SU-DHL-6 (cell line): ENCODE measurements around the gene KITLG.

Experiments used
- H2AFZ ChIP-seq: fragments of 200-600 bp; sonication (generic); 2 replicates; pipeline ENCODE4 v1.6.1; 2014; ENCODE audit warnings: low read depth, mild to moderate bottlenecking, moderate library complexity, mixed read lengths, antibody characterized with exemption, low read length; ENCODE audit not compliant: severe bottlenecking
- H3F3A ChIP-seq: fragments of 200-600 bp; shearing (Covaris generic); 2 replicates; pipeline ENCODE4 v1.6.0; 2016; ENCODE audit warnings: antibody characterized with exemption, mild to moderate bottlenecking; ENCODE audit not compliant: insufficient read depth
- H3K27ac ChIP-seq: fragments of 200-600 bp; sonication (generic); 2 replicates; pipeline ENCODE4 v1.5.1; 2016; ENCODE audit warnings: low read depth, mild to moderate bottlenecking, low read length, moderate library complexity, mixed read lengths
- H3K27me3 ChIP-seq: fragments of 200-600 bp; sonication (generic), shearing (Covaris generic); 2 replicates; pipeline ENCODE4 v1.6.0; 2014; ENCODE audit warnings: mild to moderate bottlenecking, low read length
- H3K36me3 ChIP-seq: fragments of 200-600 bp; sonication (generic); 2 replicates; pipeline ENCODE4 v1.6.1; 2014; ENCODE audit warnings: mild to moderate bottlenecking, low read length, mixed read lengths
- H3K4me2 ChIP-seq: fragments of 300-600, 200-600 bp; shearing (Covaris generic), sonication (generic); 2 replicates; pipeline ENCODE4 v1.6.0; 2014; ENCODE audit warnings: low read length, low read depth, mild to moderate bottlenecking; ENCODE audit not compliant: poor library complexity, severe bottlenecking
- H3K4me3 ChIP-seq: fragments of 200-600 bp; sonication (generic); 2 replicates; pipeline ENCODE4 v1.5.1; 2014; ENCODE audit warnings: antibody characterized with exemption, low read length, mild to moderate bottlenecking, mixed read lengths; ENCODE audit not compliant: insufficient read depth, poor library complexity, severe bottlenecking
- H3K79me2 ChIP-seq: fragments of 200-600 bp; sonication (generic); 2 replicates; pipeline ENCODE4 v1.6.1; 2014; ENCODE audit warnings: mild to moderate bottlenecking, low read length, moderate library complexity; ENCODE audit not compliant: insufficient read depth
- H3K9ac ChIP-seq: fragments of 200-600 bp; sonication (generic); 2 replicates; pipeline ENCODE4 v1.7.0; 2014; ENCODE audit warnings: mild to moderate bottlenecking, low read length
- H3K9me2 ChIP-seq: fragments of 200-600 bp; sonication (generic); replicated peaks from 2 replicates; pipeline ENCODE4 v1.6.1; 2014; ENCODE audit warnings: low read length; ENCODE audit not compliant: insufficient read depth
- H3K9me3 ChIP-seq: fragments of 200-600 bp; sonication (generic); 2 replicates; pipeline ENCODE4 v1.6.1; 2014; ENCODE audit warnings: low read length, mixed read lengths; ENCODE audit not compliant: insufficient read depth
- H4K20me1 ChIP-seq: fragments of 200-600 bp; sonication (generic); 2 replicates; pipeline ENCODE4 v1.6.1; 2014; ENCODE audit warnings: low read depth, mild to moderate bottlenecking, antibody characterized with exemption, low read length, moderate library complexity, mixed read lengths
- CTCF ChIP-seq: fragments of 200-600 bp; sonication (generic); IDR thresholded peaks from one replicate; pipeline ENCODE4 v1.5.1; 2017; ENCODE audit warnings: antibody characterized with exemption, mild to moderate bottlenecking, low read length, moderate library complexity; ENCODE audit not compliant: insufficient read depth, poor library complexity, severe bottlenecking
- EZH2phosphoT487 ChIP-seq: fragments of 200-600 bp; sonication (generic), shearing (Covaris generic); conservative IDR thresholded peaks from 2 replicates; pipeline ENCODE4 v1.6.1; 2018; ENCODE audit warnings: mild to moderate bottlenecking, antibody characterized with exemption, low read length, moderate library complexity, mixed read lengths

The KITLG gene

GRCh38 chr12:88490425-88490824 is 89.8 kb downstream of the KITLG start:
- no peaks in the 10 kb centered on the region for H3K9me3 ChIP-seq
- H3F3A ChIP-seq, result no peaks in the 10 kb centered on the region
- no peaks in the 10 kb centered on the region for H3K27me3 ChIP-seq
- TF ChIP-seq EZH2phosphoT487, result no peak
- TF ChIP-seq CTCF, result no peak
- H3K4me3 ChIP-seq, result no peak overlapping the region
- no peaks in the 10 kb centered on the region for H3K9me2 ChIP-seq
- H3K9ac ChIP-seq, result no peak overlapping the region
- H3K27ac ChIP-seq, result no peak overlapping the region
- no peaks in the 10 kb centered on the region for H3K36me3 ChIP-seq
- no peak overlapping the region for H3K4me2 ChIP-seq
- H4K20me1 ChIP-seq, result no peaks in the 10 kb centered on the region
- no peaks in the 10 kb centered on the region for H3K79me2 ChIP-seq
- H2AFZ ChIP-seq, result no peak overlapping the region

GRCh38 chr12:88472775-88473174 is 107.5 kb downstream of the KITLG start:
- no peak for TF ChIP-seq CTCF
- TF ChIP-seq EZH2phosphoT487, result no peak
- Histone ChIP-seq H3F3A (no peaks in the 10 kb centered on the region), H3K9me2 (no peaks in the 10 kb centered on the region), H2AFZ (no peak overlapping the region), H3K4me2 (no peak overlapping the region), H3K9ac (no peak overlapping the region), H3K79me2 (no peaks in the 10 kb centered on the region), H3K9me3 (no peaks in the 10 kb centered on the region), H3K27ac (no peak overlapping the region), H3K4me3 (no peak overlapping the region), H3K36me3 (no peaks in the 10 kb centered on the region), H3K27me3 (no peaks in the 10 kb centered on the region), H4K20me1 (no peaks in the 10 kb centered on the region)

DNA sequence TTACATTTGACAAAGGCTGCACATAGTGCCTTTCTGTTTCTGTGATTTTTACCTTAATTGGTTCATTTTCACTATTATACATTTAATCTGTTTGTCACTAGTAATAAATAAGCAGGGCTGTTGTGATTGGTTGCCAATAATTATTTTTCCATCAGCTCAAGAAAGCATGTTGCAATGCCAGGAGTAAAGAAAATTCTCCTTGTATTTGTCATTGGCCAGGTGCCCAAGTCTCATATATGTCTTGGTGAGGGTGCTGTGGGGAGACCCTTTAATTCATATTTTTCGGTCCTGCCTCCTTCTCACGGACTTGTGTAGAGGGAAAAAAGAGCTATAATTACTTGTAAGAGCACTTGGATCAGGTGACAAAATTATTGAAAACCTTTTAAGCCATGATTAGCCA is 108.0 kb downstream of the KITLG start:
- H3K36me3 ChIP-seq, result no peaks in the 10 kb centered on the region
- no peaks in the 10 kb centered on the region for H3F3A ChIP-seq
- TF ChIP-seq EZH2phosphoT487, result no peak
- no peak for TF ChIP-seq CTCF
- H2AFZ ChIP-seq, result no peak overlapping the region
- H3K9me2 ChIP-seq, result no peaks in the 10 kb centered on the region
- no peaks in the 10 kb centered on the region for H3K79me2 ChIP-seq
- H4K20me1 ChIP-seq, result no peaks in the 10 kb centered on the region
- H3K4me2 ChIP-seq, result no peak overlapping the region
- no peaks in the 10 kb centered on the region for H3K9me3 ChIP-seq
- no peak overlapping the region for H3K9ac ChIP-seq
- no peaks in the 10 kb centered on the region for H3K27me3 ChIP-seq
- H3K27ac ChIP-seq, result no peak overlapping the region
- no peak overlapping the region for H3K4me3 ChIP-seq
